Calu3 (cell line): ENCODE measurements around the gene NATD1. TPM values are rescaled to one million over a fixed set of nuclear protein-coding genes. Genes with fewer than 3 reads are reported as not detected.

Experiments
- BruUV-seq: library from RNA; stranded (reverse); fragments of 400-500 nt; replicated peaks from 2 replicates; lab custom pipeline; 2021; lab: Mats Ljungman, UMichigan
- CTCF ChIA-PET: fragments of 300-600 bp; sonication (Branson Sonifier 250); formaldehyde crosslinking; loops from one replicate; lab custom pipeline; 2022; ENCODE audit warnings: antibody characterized with exemption; lab: Charles Lee
- DNase-seq: peaks from one replicate; pipeline ENCODE4 v3.0.0; 2022
- H3K27ac Mint-ChIP-seq: one replicate; pipeline ENCODE4 v1.8.0; 2022; ENCODE audit warnings: mixed read lengths; ENCODE audit not compliant: unreplicated experiment
- H3K27me3 Mint-ChIP-seq: one replicate; pipeline ENCODE4 v1.8.0; 2022; ENCODE audit warnings: mixed read lengths; ENCODE audit not compliant: unreplicated experiment
- H3K36me3 Mint-ChIP-seq: one replicate; pipeline ENCODE4 v1.8.0; 2022; ENCODE audit warnings: mild to moderate bottlenecking, moderate library complexity, mixed read lengths; ENCODE audit not compliant: insufficient read depth, unreplicated experiment
- H3K4me1 Mint-ChIP-seq: one replicate; pipeline ENCODE4 v1.8.0; 2022; ENCODE audit warnings: mild to moderate bottlenecking, low read depth, mixed read lengths; ENCODE audit not compliant: unreplicated experiment
- H3K4me3 Mint-ChIP-seq: one replicate; pipeline ENCODE4 v1.8.0; 2022; ENCODE audit warnings: mild to moderate bottlenecking, low read depth, moderate library complexity, mixed read lengths; ENCODE audit not compliant: unreplicated experiment
- H3K9me3 Mint-ChIP-seq: one replicate; pipeline ENCODE4 v1.8.0; 2022; ENCODE audit warnings: low read depth, mixed read lengths; ENCODE audit not compliant: unreplicated experiment
- CTCF ChIP-seq: fragments of 200-600 bp; IDR thresholded peaks from one replicate; pipeline ENCODE4 v1.8.0; 2022; ENCODE audit warnings: antibody characterized with exemption; ENCODE audit not compliant: unreplicated experiment
- intact Hi-C: fragments of 100-400 bp; cut with micrococcal nuclease; formaldehyde crosslinking; loops from one replicate; pipeline ENCODE4 v1.10.0; 2022; ENCODE audit not compliant: unreplicated experiment
- total RNA-seq: library from RNA; stranded (reverse); gene quantifications from 2 replicates; pipeline ENCODE4 v1.2.3, GENCODE V29; 2022

NATD1 gene
- total RNA-seq, 1 experiment from 2014 or later, result 1.5 TPM

- Mint-ChIP-seq H3K36me3 (peaks cover 11% of the 10 kb centered on the region), H3K9me3 (no peaks in the 10 kb centered on the region), H3K4me3 (no peak overlapping the region), H3K27ac (no peak overlapping the region), H3K4me1 (no peaks in the 10 kb centered on the region), H3K27me3 (no peaks in the 10 kb centered on the region)
- no peak for TF ChIP-seq CTCF
- BruUV-seq, result no TSS peak
- CTCF ChIA-PET, result no interaction called here
- intact Hi-C loops, result no loop called here
- DNase-seq, result no peak
These were observed 50.7 kb downstream of the NATD1 start for GRCh38 chr17:21202512-21202911.

GRCh38 chr17:21201874-21202273 is 51.3 kb downstream of the NATD1 start:
- no peak for TF ChIP-seq CTCF
- no peak for DNase-seq
- CTCF ChIA-PET, result no interaction called here
- Mint-ChIP-seq H3K36me3 (peaks cover 12% of the 10 kb centered on the region), H3K27me3 (no peaks in the 10 kb centered on the region), H3K9me3 (no peaks in the 10 kb centered on the region), H3K4me1 (no peaks in the 10 kb centered on the region), H3K4me3 (no peak overlapping the region), H3K27ac (no peak overlapping the region)
- BruUV-seq, result no TSS peak
- intact Hi-C loops, result no loop called here

- Mint-ChIP-seq H3K4me3 (no peak overlapping the region), H3K4me1 (no peaks in the 10 kb centered on the region), H3K36me3 (peaks cover 12% of the 10 kb centered on the region), H3K9me3 (no peaks in the 10 kb centered on the region), H3K27ac (no peak overlapping the region), H3K27me3 (no peaks in the 10 kb centered on the region)
- TF ChIP-seq CTCF, result no peak
- no TSS peak for BruUV-seq
- intact Hi-C loops, result no loop called here
- no peak for DNase-seq
- CTCF ChIA-PET, result no interaction called here
These were observed 52.0 kb downstream of the NATD1 start for GRCh38 chr17:21201298-21201595.

DNA sequence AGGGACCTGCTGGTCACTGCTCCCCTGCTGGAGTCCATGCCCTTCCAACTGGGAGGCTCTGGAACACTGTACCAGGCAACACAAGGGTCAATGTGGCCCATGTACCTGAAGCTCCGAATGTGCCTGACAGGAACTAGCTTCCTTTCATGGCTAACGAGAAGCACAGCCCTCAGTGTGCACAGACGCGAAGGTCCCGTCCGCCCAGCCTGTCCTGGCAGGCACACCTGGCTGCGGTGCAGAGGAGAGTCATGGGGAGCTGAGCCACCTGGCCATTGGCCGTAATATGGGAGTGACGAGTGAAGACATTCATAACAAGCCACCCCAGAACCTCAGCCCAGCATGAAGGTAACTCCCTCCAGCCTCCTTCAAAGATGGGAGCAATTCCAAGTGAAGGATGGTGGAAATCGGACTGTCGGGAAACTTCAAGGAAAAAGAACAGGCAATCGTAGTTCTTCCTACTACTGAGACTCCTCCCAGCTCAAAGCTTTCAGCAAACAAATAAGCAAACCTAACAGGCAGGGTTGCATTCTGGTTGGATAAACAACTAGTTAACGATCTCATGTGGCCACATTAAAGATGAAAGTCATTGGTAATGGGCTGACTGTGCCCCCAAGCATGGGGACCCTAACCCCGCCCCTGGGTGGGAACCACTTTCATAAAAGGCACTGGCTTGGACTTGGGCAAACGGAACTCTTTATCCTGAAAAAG is 52.5 kb downstream of the NATD1 start:
- H3K36me3 Mint-ChIP-seq, result peaks cover 12% of the 10 kb centered on the region
- DNase-seq, result no peak
- intact Hi-C loops, result no loop called here

More for the DNA sequence above, 52.5 kb downstream of the NATD1 start:
- TF ChIP-seq CTCF, result no peak
- CTCF ChIA-PET, result no interaction called here
- Mint-ChIP-seq H3K4me1 (no peaks in the 10 kb centered on the region), H3K4me3 (no peak overlapping the region), H3K27me3 (no peaks in the 10 kb centered on the region), H3K9me3 (no peaks in the 10 kb centered on the region), H3K27ac (no peak overlapping the region)
- BruUV-seq, result no TSS peak
